Common myeloid progenitor, CD34-positive (primary cell): ENCODE measurements around the gene WIPI1.

Experiments used
- CTCF ChIA-PET: fragments of 350-600 bp; sonication (Branson Sonifier 250); formaldehyde crosslinking; loops from one replicate; lab custom pipeline; 2021; ENCODE audit warnings: antibody characterized with exemption; lab: Charles Lee
- POLR2A ChIA-PET: fragments of 350-600 bp; sonication (Branson Sonifier 250); formaldehyde crosslinking; loops from one replicate; lab custom pipeline; 2021; ENCODE audit warnings: antibody characterized with exemption; lab: Charles Lee
- DNase-seq, 3 donors: peaks; one replicate each; pipeline versions ENCODE4 v3.0.0 to v3.0.0-alpha.2; 2013
- H3K27ac ChIP-seq, 2 experiments: 1 replicate in 1 of 2; 2 replicates in 1 of 2; pipeline ENCODE4 v1.7.0; 2013; ENCODE audit warnings: inconsistent platforms in 2 of 2, low read length in 2 of 2, mild to moderate bottlenecking in 2 of 2, low read depth in 1 of 2, moderate library complexity in 1 of 2; ENCODE audit not compliant: severe bottlenecking in 2 of 2, insufficient read depth in 1 of 2, poor library complexity in 1 of 2
- H3K27me3 ChIP-seq, 5 experiments: replicated peaks in 2 of 5; 1 replicate in 3 of 5; 2 replicates in 2 of 5; pipeline versions ENCODE4 v1.6.1 to v1.7.0; 2013; ENCODE audit warnings: low read length in 4 of 5, mild to moderate bottlenecking in 2 of 5, moderate library complexity in 2 of 5, inconsistent platforms in 1 of 5; ENCODE audit not compliant: insufficient read depth in 5 of 5, control insufficient read depth in 4 of 5
- H3K36me3 ChIP-seq, 4 experiments: 1 replicate in 2 of 4; 2 replicates in 2 of 4; pipeline versions ENCODE4 v1.6.1 to v1.7.0; 2013; ENCODE audit warnings: low read length in 3 of 4, control low read depth in 1 of 4, mild to moderate bottlenecking in 1 of 4; ENCODE audit not compliant: control insufficient read depth in 4 of 4, insufficient read depth in 4 of 4
- H3K4me1 ChIP-seq, 4 experiments: 1 replicate in 3 of 4; 2 replicates in 1 of 4; pipeline versions ENCODE4 v1.6.1 to v1.7.1; 2013; ENCODE audit warnings: low read length in 3 of 4, mild to moderate bottlenecking in 3 of 4, control low read depth in 1 of 4, inconsistent platforms in 1 of 4, moderate library complexity in 1 of 4; ENCODE audit not compliant: control insufficient read depth in 4 of 4, insufficient read depth in 4 of 4; ENCODE audit errors: control extremely low read depth in 1 of 4
- H3K4me3 ChIP-seq, 7 experiments: 1 replicate in 4 of 7; 2 replicates in 3 of 7; pipeline versions ENCODE4 v1.5.1 to v1.7.0; 2013; ENCODE audit warnings: mild to moderate bottlenecking in 7 of 7, low read length in 6 of 7, moderate library complexity in 6 of 7, inconsistent platforms in 2 of 7, low read depth in 2 of 7, control low read depth in 1 of 7; ENCODE audit not compliant: insufficient read depth in 4 of 7, control insufficient read depth in 1 of 7; ENCODE audit errors: extremely low read depth in 1 of 7
- H3K9me3 ChIP-seq, 5 experiments: 1 replicate in 4 of 5; 2 replicates in 1 of 5; pipeline versions ENCODE4 v1.6.1 to v1.7.1; 2013; ENCODE audit warnings: low read length in 4 of 5, mild to moderate bottlenecking in 2 of 5, inconsistent platforms in 1 of 5, low read depth in 1 of 5, moderate library complexity in 1 of 5; ENCODE audit not compliant: control insufficient read depth in 4 of 5, insufficient read depth in 2 of 5; ENCODE audit errors: control extremely low read depth in 1 of 5
- WGBS: methylation state at CpG from one replicate; pipeline ENCODE4 v1.1.5; 2013; ENCODE audit not compliant: insufficient coverage; 5-methylcytosine and 5-hydroxymethylcytosine counted together

WIPI1 gene

GRCh38 chr17:68384471-68384870, 72.8 kb downstream of the WIPI1 start:
- Histone ChIP-seq H3K4me1 (no peaks in the 10 kb centered on the region), H3K27ac (no peak overlapping the region), H3K27me3 (peaks cover 0 to 7% (median 0%) of the 10 kb centered on the region in 5 experiments), H3K4me3 (no peak overlapping the region), H3K36me3 (no peaks in the 10 kb centered on the region), H3K9me3 (no peaks in the 10 kb centered on the region)
- ChIA-PET CTCF (interaction anchor here (1.1 kb wide), 1 partner anchor 15 kb away, joined by 3 read pairs; no protein-coding TSS in a partner anchor), POLR2A (no interaction called here)
- 100% methylated on average over 1 of the region's 1 CpG for WGBS
- DNase-seq: no peak

- no peaks in the 10 kb centered on the region for H3K4me1 ChIP-seq
- H3K9me3 ChIP-seq: no peaks in the 10 kb centered on the region
- no peak for DNase-seq
- peaks cover 0 to 4% (median 0%) of the 10 kb centered on the region in 5 experiments for H3K27me3 ChIP-seq
- H3K27ac ChIP-seq: no peak overlapping the region
- no peaks in the 10 kb centered on the region for H3K36me3 ChIP-seq
- POLR2A ChIA-PET: no interaction called here
- no peak overlapping the region for H3K4me3 ChIP-seq
- CTCF ChIA-PET: interaction anchor here (1.3 to 2.2 kb wide), 3 partner anchors 15 to 49 kb away, joined by 4 to 6 read pairs (median 4); no protein-coding TSS in a partner anchor
- 87% methylated on average over 8 of the region's 16 CpGs for WGBS
Observed at GRCh38 chr17:68383443-68384321, 73.6 kb downstream of the WIPI1 start.

GRCh38 chr17:68383120-68383442, 74.2 kb downstream of the WIPI1 start:
- Histone ChIP-seq H3K27ac (no peak overlapping the region), H3K27me3 (peaks cover 0 to 4% (median 0%) of the 10 kb centered on the region in 5 experiments), H3K4me1 (peaks cover 0 to 2% (median 0%) of the 10 kb centered on the region in 4 experiments), H3K4me3 (no peak overlapping the region), H3K9me3 (no peaks in the 10 kb centered on the region), H3K36me3 (no peaks in the 10 kb centered on the region)
- no peak for DNase-seq
- ChIA-PET POLR2A (no interaction called here), CTCF (interaction anchor here (1.3 to 2.2 kb wide), 3 partner anchors 16 to 49 kb away, joined by 4 to 6 read pairs (median 4); no protein-coding TSS in a partner anchor)
- WGBS: 100% methylated on average over 4 of the region's 4 CpGs

GRCh38 chr17:68382582-68383085, 74.7 kb downstream of the WIPI1 start:
- H3K9me3 ChIP-seq: no peaks in the 10 kb centered on the region
- ChIA-PET POLR2A (no interaction called here), CTCF (interaction anchor here (1.0 to 2.2 kb wide), 5 partner anchors 15 to 63 kb away, joined by 3 to 6 read pairs (median 4); no protein-coding TSS in a partner anchor)
- no peaks in the 10 kb centered on the region for H3K36me3 ChIP-seq
- H3K4me3 ChIP-seq: no peak overlapping the region
- DNase-seq: no peak
- no peak overlapping the region for H3K27ac ChIP-seq
- H3K27me3 ChIP-seq: peaks cover 0 to 4% (median 0%) of the 10 kb centered on the region in 5 experiments
- 100% methylated on average over 1 of the region's 3 CpGs for whole genome bisulfite sequencing
- H3K4me1 ChIP-seq: peaks cover 0 to 6% (median 0%) of the 10 kb centered on the region in 4 experiments

GRCh38 chr17:68381076-68381900, 76.0 kb downstream of the WIPI1 start:
- H3K9me3 ChIP-seq: no peaks in the 10 kb centered on the region
- POLR2A ChIA-PET: no interaction called here
- peaks cover 0 to 6% (median 0%) of the 10 kb centered on the region in 4 experiments for H3K4me1 ChIP-seq
- H3K27ac ChIP-seq: no peak overlapping the region
- CTCF ChIA-PET: interaction anchor here (1.0 to 1.2 kb wide), 3 partner anchors 10 to 62 kb away, joined by 3 to 4 read pairs (median 3); no protein-coding TSS in a partner anchor
- peak; percentile 27 to 72 (median 59) for DNase-seq
- H3K36me3 ChIP-seq: no peaks in the 10 kb centered on the region
- H3K4me3 ChIP-seq: no peak overlapping the region
- WGBS: 93% methylated on average over 6 of the region's 15 CpGs
- peaks cover 0 to 4% (median 0%) of the 10 kb centered on the region in 5 experiments for H3K27me3 ChIP-seq

GRCh38 chr17:68379692-68380677, 77.3 kb downstream of the WIPI1 start:
- peaks cover 0 to 6% (median 0%) of the 10 kb centered on the region in 4 experiments for H3K4me1 ChIP-seq
- no peak overlapping the region for H3K4me3 ChIP-seq
- no peak for DNase-seq
- H3K27me3 ChIP-seq: peaks cover 0 to 4% (median 0%) of the 10 kb centered on the region in 5 experiments
- H3K9me3 ChIP-seq: no peaks in the 10 kb centered on the region
- H3K27ac ChIP-seq: no peak overlapping the region
- 100% methylated on average over 8 of the region's 11 CpGs for WGBS
- CTCF ChIA-PET: interaction anchor here (0.6 to 1.2 kb wide), 2 partner anchors 9 to 41 kb away, joined by 3 to 4 read pairs; no protein-coding TSS in a partner anchor
- POLR2A ChIA-PET: no interaction called here
- no peaks in the 10 kb centered on the region for H3K36me3 ChIP-seq
